GM06990 (cell line): ENCODE data around the gene FRS2.
"Not testable (repeated sequence)": the region's sequence is repeated elsewhere in the genome, so short reads cannot be mapped to it uniquely, and the experiment has no call there.

Experiments
- DNase-seq: peaks from one replicate; pipeline ENCODE4 v3.0.0-alpha.2; 2011; ENCODE audit not compliant: insufficient read length; ENCODE audit errors: extremely low read depth
- H3K27me3 ChIP-seq: replicated peaks from 2 replicates; pipeline ENCODE4 v1.6.0; 2011; ENCODE audit warnings: low read length; ENCODE audit not compliant: control insufficient read depth, insufficient read depth
- H3K36me3 ChIP-seq: 2 replicates; pipeline ENCODE4 v1.5.1; 2011; ENCODE audit warnings: low read length; ENCODE audit not compliant: control insufficient read depth, insufficient read depth
- H3K4me3 ChIP-seq: replicated peaks from 2 replicates; pipeline ENCODE4 v1.5.1; 2011; ENCODE audit warnings: low read depth, mild to moderate bottlenecking, control low read depth, low read length
- CTCF ChIP-seq: IDR thresholded peaks from 2 replicates; pipeline ENCODE4 v1.5.1; 2011; ENCODE audit warnings: low read length, control low read depth, mild to moderate bottlenecking, inconsistent platforms; ENCODE audit not compliant: insufficient read depth, poor library complexity, severe bottlenecking

The FRS2 gene

GRCh38 chr12:69595689-69596088 is 125.5 kb downstream of the FRS2 start:
- H3K36me3 ChIP-seq: peaks cover 22% of the 10 kb centered on the region
- H3K4me3 ChIP-seq: no peak overlapping the region
- no peaks in the 10 kb centered on the region for H3K27me3 ChIP-seq
- no peak for DNase-seq
- TF ChIP-seq CTCF: no peak

GRCh38 chr12:69598174-69598753 is 128.1 kb downstream of the FRS2 start:
- H3K4me3 ChIP-seq: no peak overlapping the region
- H3K36me3 ChIP-seq: peaks cover 18% of the 10 kb centered on the region
- TF ChIP-seq CTCF: no peak
- H3K27me3 ChIP-seq: no peaks in the 10 kb centered on the region
- DNase-seq: no peak

GRCh38 chr12:69600804-69601203 is 130.6 kb downstream of the FRS2 start:
- Histone ChIP-seq H3K36me3 (peaks cover 13% of the 10 kb centered on the region), H3K27me3 (no peaks in the 10 kb centered on the region), H3K4me3 (no peak overlapping the region)
- no peak for TF ChIP-seq CTCF
- no peak for DNase-seq

GRCh38 chr12:69601962-69602685 is 131.9 kb downstream of the FRS2 start:
- DNase-seq: no peak
- TF ChIP-seq CTCF: no peak
- Histone ChIP-seq H3K36me3 (peaks cover 11% of the 10 kb centered on the region), H3K4me3 (no peak overlapping the region), H3K27me3 (no peaks in the 10 kb centered on the region)

- no peak for TF ChIP-seq CTCF
- DNase-seq: no peak
- Histone ChIP-seq H3K36me3 (peaks cover 11% of the 10 kb centered on the region), H3K4me3 (no peak overlapping the region), H3K27me3 (no peaks in the 10 kb centered on the region)
These were observed 132.8 kb downstream of the FRS2 start for GRCh38 chr12:69602954-69603353.

GRCh38 chr12:69603556-69603955 is 133.4 kb downstream of the FRS2 start:
- H3K27me3 ChIP-seq, H3K4me3 ChIP-seq, H3K36me3 ChIP-seq, DNase-seq: not testable (repeated sequence)

- H3K4me3 ChIP-seq, DNase-seq, H3K27me3 ChIP-seq, H3K36me3 ChIP-seq: not testable (repeated sequence)
These were observed 134.1 kb downstream of the FRS2 start for GRCh38 chr12:69604275-69604674.
